ENCODE measurements around the gene VTCN1. TPM values are rescaled to one million over a fixed set of nuclear protein-coding genes. Genes with fewer than 3 reads are reported as not detected.
"Not testable (repeated sequence)": the region's sequence is repeated elsewhere in the genome, so short reads cannot be mapped to it uniquely, and the experiment has no call there.

Gene VTCN1
- total RNA-seq, 1 experiment from 2014 or later: not detected

GRCh38 chr1:117166076-117166475 is 44.7 kb downstream of the VTCN1 start:
- DNase-seq (ENCODE audit: low read depth): peak; percentile 70

DNA sequence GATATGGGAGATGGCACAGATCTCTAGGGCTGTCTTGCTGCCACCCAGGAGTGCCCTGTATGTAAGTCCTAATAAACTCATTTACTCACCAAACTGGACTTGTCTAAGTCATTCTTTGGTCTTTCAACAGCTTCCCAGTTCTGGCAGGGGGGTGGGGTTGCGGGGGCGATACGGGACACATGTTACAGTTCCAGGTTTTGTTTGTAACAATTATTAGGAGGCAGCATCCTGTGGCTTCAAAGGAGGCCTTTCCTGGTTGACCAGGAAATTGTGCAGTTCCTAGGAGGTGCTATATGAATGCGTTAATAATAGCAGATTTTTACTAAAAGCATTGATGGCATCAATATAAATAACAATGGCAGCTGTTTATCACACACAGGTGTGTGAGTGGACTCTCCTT is 46.5 kb downstream of the VTCN1 start:
- no peak for DNase-seq (ENCODE audit: low read depth)

DNA sequence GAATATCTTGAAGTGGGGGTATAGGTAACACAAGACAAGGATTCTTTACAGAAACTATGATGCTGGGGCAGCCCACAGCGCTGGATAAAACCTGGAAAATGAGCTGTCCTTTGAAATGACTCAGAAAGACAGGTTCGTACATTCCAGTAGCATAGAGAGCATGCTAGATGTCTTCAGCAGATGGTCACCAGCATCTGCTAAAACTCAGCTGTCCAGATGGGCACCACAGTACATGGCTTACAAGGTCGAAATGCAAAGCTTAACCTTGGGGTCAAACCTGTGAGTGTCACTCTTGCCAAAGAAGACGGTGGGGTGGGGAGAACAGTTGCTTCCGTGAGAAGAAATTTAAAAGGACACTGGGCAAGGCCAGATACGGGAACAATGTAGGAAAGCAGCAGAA is 47.9 kb downstream of the VTCN1 start:
- DNase-seq (ENCODE audit: low read depth): peak; percentile 95

GRCh38 chr1:117161887-117162286 is 48.8 kb downstream of the VTCN1 start:
- DNase-seq (ENCODE audit: low read depth): no peak

DNA sequence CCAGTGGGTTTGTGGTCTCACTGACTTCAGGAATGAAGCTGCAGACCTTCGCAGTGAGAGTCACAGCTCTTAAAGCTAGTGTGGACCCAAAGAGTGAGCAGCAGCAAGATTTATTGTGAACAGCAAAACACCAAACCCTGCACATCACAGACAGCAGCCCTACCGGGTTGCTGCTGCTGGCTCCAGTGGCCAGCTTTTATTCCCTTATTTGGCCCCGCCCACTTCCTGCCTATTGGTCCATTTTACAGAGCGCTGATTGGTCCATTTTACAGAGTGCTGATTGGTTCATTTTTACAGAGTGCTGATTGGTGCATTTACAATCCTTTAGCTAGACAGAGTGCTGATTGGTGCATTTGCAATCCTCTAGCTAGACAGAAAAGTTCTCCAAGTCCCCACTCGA is 59.4 kb downstream of the VTCN1 start:
- DNase-seq (ENCODE audit: low read depth): not testable (repeated sequence)

GRCh38 chr1:117150316-117150715 is 60.4 kb downstream of the VTCN1 start:
- peak; percentile 24 for DNase-seq (ENCODE audit: low read depth)

- DNase-seq (ENCODE audit: low read depth): no peak
Measured at GRCh38 chr1:117147856-117148588, 62.7 kb downstream of the VTCN1 start.

DNA sequence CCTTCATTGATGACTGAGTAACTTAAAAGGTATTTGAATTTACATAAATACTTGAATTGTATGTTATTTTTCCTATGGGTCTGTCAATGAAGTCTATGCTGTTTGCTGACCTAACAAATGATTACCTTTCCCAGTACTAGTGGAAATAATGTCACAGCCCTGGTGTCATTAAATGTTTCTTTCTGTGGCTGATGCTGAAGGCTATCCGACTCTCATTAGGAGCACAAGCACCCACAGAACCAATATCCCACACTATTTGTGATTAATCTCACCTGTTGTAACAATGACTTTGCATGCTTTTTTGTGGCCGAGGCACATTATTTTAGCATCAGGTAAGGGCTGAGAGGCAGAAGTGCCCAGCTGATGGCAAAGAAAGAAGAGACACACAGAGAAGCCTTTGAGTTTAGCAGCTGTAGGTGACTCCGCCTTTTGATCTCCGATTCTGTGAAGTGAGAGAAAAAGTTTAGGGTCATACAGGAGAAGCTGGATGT is 63.3 kb downstream of the VTCN1 start:
- no peak for DNase-seq (ENCODE audit: low read depth)

DNA sequence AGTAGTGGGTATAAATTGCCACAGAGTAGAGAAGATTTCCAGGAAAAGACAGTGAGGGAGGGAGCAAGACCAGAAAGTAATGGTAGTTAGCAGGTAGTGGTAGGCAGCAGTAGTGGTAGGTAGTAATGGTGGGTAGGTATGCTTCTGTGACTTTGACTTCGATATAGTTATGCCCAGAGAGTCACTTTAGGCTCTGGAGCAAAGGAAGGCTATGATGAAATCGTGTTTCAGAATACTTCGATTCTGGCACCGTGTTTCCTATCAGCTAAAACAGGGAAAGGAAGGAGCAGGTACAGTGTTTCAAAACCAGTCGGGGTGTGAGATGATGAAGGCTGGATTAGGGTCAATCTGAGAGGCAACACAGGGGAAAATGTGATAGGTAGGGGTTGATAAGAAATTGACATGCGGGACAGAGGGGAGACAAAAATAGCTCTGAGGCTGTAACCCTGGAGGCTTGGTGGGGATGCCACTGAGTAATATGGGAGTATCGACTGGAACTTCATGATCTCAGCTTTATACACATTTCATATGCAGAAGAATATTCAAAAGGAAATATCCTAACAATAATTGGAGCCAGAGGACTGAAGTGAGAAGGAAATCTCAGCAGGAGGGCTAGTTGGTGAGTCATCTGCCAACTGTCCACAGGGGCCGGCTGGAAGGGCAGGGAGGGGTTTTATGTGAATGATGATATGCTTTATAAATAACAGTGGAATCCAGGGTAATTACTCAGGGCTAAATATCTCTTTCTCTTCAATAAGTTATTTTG is 64.0 kb downstream of the VTCN1 start:
- DNase-seq (ENCODE audit: low read depth): peak; percentile 89

- DNase-seq (ENCODE audit: low read depth): peak; percentile 17
Measured at GRCh38 chr1:117146072-117146471, 64.7 kb downstream of the VTCN1 start.

DNA sequence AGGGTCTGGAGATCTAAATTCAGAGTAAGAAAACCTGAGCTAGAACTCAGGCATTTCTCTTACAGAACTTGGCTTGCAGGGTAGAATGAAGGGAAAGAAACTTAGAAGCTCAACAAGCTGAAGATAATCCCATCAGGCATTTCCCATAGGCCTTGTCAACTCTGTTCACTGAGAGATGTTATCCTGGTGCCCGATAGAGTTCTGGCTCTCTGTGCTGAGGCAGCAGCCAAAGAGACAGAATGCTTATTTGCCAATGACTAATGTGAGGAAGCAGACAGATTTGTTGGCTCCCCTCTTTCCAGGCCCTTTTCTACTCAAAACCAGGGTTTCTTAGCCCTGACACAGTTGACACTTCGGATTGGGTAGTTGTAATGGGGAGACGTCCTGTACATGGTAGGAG is 66.9 kb downstream of the VTCN1 start:
- no peak for DNase-seq (ENCODE audit: low read depth)

DNA sequence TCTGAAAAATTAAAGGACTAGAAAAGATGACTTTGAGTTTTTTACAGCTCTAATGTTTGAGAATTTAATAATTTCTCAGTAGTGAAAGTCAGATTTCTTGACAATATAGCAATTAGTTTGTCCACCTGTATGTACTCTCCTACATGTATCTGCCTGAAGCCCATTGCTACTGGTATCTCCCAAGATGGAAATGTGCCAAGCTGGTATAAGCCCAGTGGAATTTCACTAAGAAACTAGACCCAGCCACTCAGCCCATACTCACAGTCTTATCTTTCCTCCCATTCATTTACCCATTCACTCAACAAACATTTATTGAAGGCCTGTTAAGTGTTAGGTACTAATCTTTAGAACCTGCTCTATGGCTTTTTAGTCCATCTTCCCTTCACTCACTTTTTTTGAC is 67.6 kb downstream of the VTCN1 start:
- no peak for DNase-seq (ENCODE audit: low read depth)

DNA sequence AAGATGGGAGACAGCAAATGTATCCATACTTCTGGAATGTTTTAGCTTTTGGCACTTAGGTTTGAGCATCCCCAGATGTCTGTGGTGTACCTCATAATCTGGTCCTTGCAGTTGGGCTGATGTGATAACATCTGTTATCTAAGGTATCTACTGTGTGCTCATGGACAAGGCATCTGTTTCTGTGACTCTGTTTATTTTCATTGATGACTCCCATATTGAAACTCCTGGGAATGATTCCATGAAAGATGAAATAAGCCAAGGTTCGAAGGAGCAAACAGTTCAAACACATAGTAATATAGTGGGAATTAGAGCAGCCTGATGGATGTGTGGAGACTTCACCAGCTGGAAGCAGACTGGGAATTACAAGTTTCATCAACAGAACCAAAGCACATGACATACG is 68.5 kb downstream of the VTCN1 start:
- DNase-seq (ENCODE audit: low read depth): no peak

GRCh38 chr1:117138561-117138960 is 72.2 kb downstream of the VTCN1 start:
- DNase-seq (ENCODE audit: low read depth): no peak

GRCh38 chr1:117138106-117138505 is 72.6 kb downstream of the VTCN1 start:
- no peak for DNase-seq (ENCODE audit: low read depth)

DNA sequence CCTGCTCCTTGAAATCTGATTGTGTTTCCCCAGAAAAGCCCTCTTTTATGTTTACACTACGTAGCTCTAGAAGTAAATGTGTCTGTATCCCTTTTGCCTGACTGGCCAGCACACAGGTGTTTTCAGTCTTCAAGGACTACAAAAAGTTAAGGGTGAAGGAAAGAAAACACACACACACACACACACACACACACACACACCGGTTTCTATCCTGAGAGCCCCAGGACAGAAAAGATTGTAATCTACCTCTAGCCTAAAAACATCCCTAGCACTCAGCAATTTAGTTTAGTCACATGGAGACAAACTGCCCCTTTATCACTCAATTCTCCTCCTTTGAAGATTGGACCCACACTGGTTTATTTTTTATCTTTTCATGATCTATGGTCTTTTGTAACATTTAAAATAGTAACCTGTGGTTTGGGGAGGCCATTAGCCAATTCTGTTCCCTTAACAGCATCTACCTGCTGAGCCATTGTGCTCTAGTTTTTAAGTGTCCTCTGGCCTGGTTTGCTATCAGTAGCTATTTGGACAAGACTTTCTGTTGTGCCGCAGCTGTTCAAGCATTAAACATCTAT is 73.4 kb downstream of the VTCN1 start:
- no peak for DNase-seq (ENCODE audit: low read depth)

- DNase-seq (ENCODE audit: low read depth): no peak
Measured at GRCh38 chr1:117136749-117137148, 74.0 kb downstream of the VTCN1 start.

GRCh38 chr1:117135329-117135728 is 75.4 kb downstream of the VTCN1 start:
- no peak for DNase-seq (ENCODE audit: low read depth)

DNA sequence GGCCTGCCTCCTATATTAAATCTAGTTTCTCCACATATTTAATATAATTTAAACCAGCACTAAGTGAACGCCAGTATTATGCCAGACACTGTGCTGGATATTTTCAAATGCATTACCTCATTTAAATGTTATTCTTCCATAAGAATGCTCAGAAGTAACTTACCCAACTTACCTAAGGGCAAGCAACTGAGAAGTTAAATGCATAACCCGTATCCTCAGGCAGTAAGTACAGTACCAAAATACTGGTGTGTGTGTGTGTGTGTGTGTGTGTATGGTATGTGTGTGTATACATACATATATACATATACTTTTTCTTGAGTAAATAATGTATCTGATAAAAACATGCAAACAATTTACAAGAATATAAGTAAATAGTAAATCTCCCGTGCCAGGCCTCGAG is 80.2 kb downstream of the VTCN1 start:
- no peak for DNase-seq (ENCODE audit: low read depth)

GRCh38 chr1:117128323-117129079 is 82.2 kb downstream of the VTCN1 start:
- peak; percentile 62 for DNase-seq (ENCODE audit: low read depth)

DNA sequence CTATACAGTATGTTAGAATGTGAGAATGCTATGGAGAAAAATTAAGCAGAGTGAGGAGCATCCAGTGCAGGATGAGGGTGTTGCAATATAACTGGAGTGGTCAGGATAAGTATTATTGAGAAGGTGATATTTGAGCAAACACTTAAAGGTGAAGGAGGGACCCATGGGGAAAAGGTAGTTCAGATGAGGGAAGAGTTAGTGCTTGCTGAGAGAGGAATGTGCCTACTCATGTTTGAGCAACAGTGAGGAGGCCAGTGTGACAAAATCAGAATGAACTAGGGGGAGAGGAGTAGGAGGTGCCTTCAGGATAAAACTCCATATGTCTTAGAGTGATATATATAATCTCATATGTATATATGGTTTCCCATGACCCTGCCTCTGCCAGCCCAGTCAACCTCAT is 82.9 kb downstream of the VTCN1 start:
- DNase-seq (ENCODE audit: low read depth): no peak

GRCh38 chr1:117124661-117125060 is 86.1 kb downstream of the VTCN1 start:
- no peak for DNase-seq (ENCODE audit: low read depth)
